Measurements from ENCODE around the gene CLCN4. TPM values are rescaled to one million over a fixed set of nuclear protein-coding genes. Genes with fewer than 3 reads are reported as not detected.

Gene CLCN4
- total RNA-seq, 1 donor from 2014 or later, result 4.7 TPM

- Mint-ChIP-seq H3K36me3 (ENCODE audit: low read depth) (peaks cover 39% of the 10 kb centered on the region), H3K4me1 (no peaks in the 10 kb centered on the region), H3K9me3 (no peaks in the 10 kb centered on the region), H3K4me3 (no peak overlapping the region), H3K27ac (no peak overlapping the region), H3K27me3 (no peaks in the 10 kb centered on the region)
- no peak for TF ChIP-seq CTCF (IDR thresholded peaks at IDR 0.05)
- CTCF ChIA-PET, result no interaction called here
- POLR2A ChIA-PET, result no interaction called here
- DNase-seq (no peak), ATAC-seq (ENCODE audit: low read depth) (no peak)
- intact Hi-C loops (cut with micrococcal nuclease), result no loop called here
Observed at GRCh38 chrX:10233173-10233572, 76.4 kb downstream of the CLCN4 start.

GRCh38 chrX:10233696-10234095 lies 76.9 kb downstream of the CLCN4 start:
- POLR2A ChIA-PET, result no interaction called here
- H3K27ac Mint-ChIP-seq, result no peak overlapping the region
- ATAC-seq (ENCODE audit: low read depth) (no peak), DNase-seq (no peak)
- TF ChIP-seq CTCF (IDR thresholded peaks at IDR 0.05), result no peak
- H3K4me1 Mint-ChIP-seq, result no peaks in the 10 kb centered on the region
- no peaks in the 10 kb centered on the region for H3K27me3 Mint-ChIP-seq
- H3K4me3 Mint-ChIP-seq, result no peak overlapping the region
- no peaks in the 10 kb centered on the region for H3K9me3 Mint-ChIP-seq
- CTCF ChIA-PET, result no interaction called here
- peaks cover 36% of the 10 kb centered on the region for H3K36me3 Mint-ChIP-seq (ENCODE audit: low read depth)
- intact Hi-C loops (cut with micrococcal nuclease), result no loop called here

- POLR2A ChIA-PET, result no interaction called here
Observed at GRCh38 chrX:10235851-10236250, 79.1 kb downstream of the CLCN4 start.

GRCh38 chrX:10237241-10237640 lies 80.5 kb downstream of the CLCN4 start:
- Mint-ChIP-seq H3K4me3 (no peak overlapping the region), H3K27me3 (no peaks in the 10 kb centered on the region), H3K27ac (no peak overlapping the region), H3K9me3 (no peaks in the 10 kb centered on the region), H3K4me1 (no peaks in the 10 kb centered on the region), H3K36me3 (ENCODE audit: low read depth) (peaks cover 32% of the 10 kb centered on the region)
- DNase-seq, result no peak
- ATAC-seq (ENCODE audit: low read depth), result no peak
- no peak for TF ChIP-seq CTCF (IDR thresholded peaks at IDR 0.05)
- ChIA-PET CTCF (no interaction called here), POLR2A (no interaction called here)
- intact Hi-C loops (cut with micrococcal nuclease), result no loop called here

More at GRCh38 chrX:10235851-10236250, 79.1 kb downstream of the CLCN4 start:
- ATAC-seq (ENCODE audit: low read depth), result no peak
- CTCF ChIA-PET, result no interaction called here
- DNase-seq, result no peak
- H3K4me1 Mint-ChIP-seq, result no peaks in the 10 kb centered on the region
- no peak overlapping the region for H3K27ac Mint-ChIP-seq
- peaks cover 35% of the 10 kb centered on the region for H3K36me3 Mint-ChIP-seq (ENCODE audit: low read depth)
- no peaks in the 10 kb centered on the region for H3K9me3 Mint-ChIP-seq
- TF ChIP-seq CTCF (IDR thresholded peaks at IDR 0.05), result no peak
- intact Hi-C loops (cut with micrococcal nuclease), result no loop called here
- no peaks in the 10 kb centered on the region for H3K27me3 Mint-ChIP-seq
- H3K4me3 Mint-ChIP-seq, result no peak overlapping the region

- H3K4me3 Mint-ChIP-seq, result no peak overlapping the region
- DNase-seq, result no peak
- no peaks in the 10 kb centered on the region for H3K4me1 Mint-ChIP-seq
- ATAC-seq (ENCODE audit: low read depth), result no peak
- CTCF ChIA-PET, result no interaction called here
- intact Hi-C loops (cut with micrococcal nuclease), result no loop called here
- no peak for TF ChIP-seq CTCF (IDR thresholded peaks at IDR 0.05)
- no peak overlapping the region for H3K27ac Mint-ChIP-seq
- H3K9me3 Mint-ChIP-seq, result no peaks in the 10 kb centered on the region
- no peaks in the 10 kb centered on the region for H3K27me3 Mint-ChIP-seq
- H3K36me3 Mint-ChIP-seq (ENCODE audit: low read depth), result peaks cover 14% of the 10 kb centered on the region
- POLR2A ChIA-PET, result no interaction called here
Observed at GRCh38 chrX:10239611-10240064, 82.9 kb downstream of the CLCN4 start.

Measured in activated B cell treated with CpG ODN at 0.5 μM for 24 hours (primary cell).